HEK293T (cell line): ENCODE data around the gene PPFIBP2.

Experiments used
- ARNT ChIP-seq: fragments of 450-650 bp; IDR thresholded peaks from 2 replicates; pipeline ENCODE4 v1.6.1; 2017; ENCODE audit warnings: mild to moderate bottlenecking
- BHLHE40 ChIP-seq: fragments of 450-650 bp; IDR thresholded peaks from 2 replicates; pipeline ENCODE4 v1.6.1; 2016; ENCODE audit warnings: mild to moderate bottlenecking, moderate library complexity, borderline replicate concordance
- ELF4 ChIP-seq: fragments of 450-650 bp; IDR thresholded peaks from 2 replicates; pipeline ENCODE4 v1.6.1; 2017; ENCODE audit warnings: antibody characterized with exemption
- FOXA1 ChIP-seq: fragments of 450-650 bp; IDR thresholded peaks from 2 replicates; pipeline ENCODE4 v1.6.1; 2016; ENCODE audit warnings: mild to moderate bottlenecking
- FOXM1 ChIP-seq: fragments of 450-650 bp; IDR thresholded peaks from 2 replicates; pipeline ENCODE4 v1.6.1; 2017; ENCODE audit warnings: mild to moderate bottlenecking, borderline replicate concordance
- HDGF ChIP-seq: fragments of 450-650 bp; IDR thresholded peaks from 2 replicates; pipeline ENCODE4 v1.6.1; 2017; ENCODE audit warnings: antibody characterized with exemption, borderline replicate concordance
- NFRKB ChIP-seq: fragments of 450-650 bp; IDR thresholded peaks from 2 replicates; pipeline ENCODE4 v1.6.1; 2016; ENCODE audit warnings: mild to moderate bottlenecking, moderate library complexity
- SP1 ChIP-seq: fragments of 450-650 bp; IDR thresholded peaks from 2 replicates; pipeline ENCODE4 v1.6.1; 2017
- TARDBP ChIP-seq: fragments of 450-650 bp; IDR thresholded peaks from 2 replicates; pipeline ENCODE4 v1.6.1; 2016
- ZNF384 ChIP-seq: fragments of 450-650 bp; IDR thresholded peaks from 2 replicates; pipeline ENCODE4 v1.6.1; 2016

DNA sequence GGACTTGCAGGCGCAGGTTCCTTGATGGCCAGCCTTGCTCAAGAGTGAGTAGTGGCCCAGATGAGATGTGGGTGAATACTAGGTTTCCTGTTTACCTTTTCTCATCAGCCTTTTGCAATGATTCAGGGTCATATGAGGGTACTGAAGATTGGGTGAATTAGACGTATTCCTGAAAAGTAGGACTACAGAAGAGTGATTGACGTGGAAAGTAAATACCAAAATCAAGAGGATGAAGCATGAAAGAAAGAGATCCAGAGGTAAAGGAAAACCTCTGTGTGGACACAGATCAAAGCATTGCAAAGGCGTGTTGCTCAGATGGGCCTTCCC is 99.6 kb downstream of the PPFIBP2 start:
- TF ChIP-seq ELF4: no peak
- TF ChIP-seq HDGF: no peak
- no peak for TF ChIP-seq ARNT
- TF ChIP-seq TARDBP: no peak
- no peak for TF ChIP-seq FOXA1
- TF ChIP-seq FOXM1: no peak
- no peak for TF ChIP-seq ZNF384
- TF ChIP-seq BHLHE40: no peak
- TF ChIP-seq NFRKB: no peak
- no peak for TF ChIP-seq SP1
